DMS153 treated with DMSO at 0.1 percent for 48 hours (cell line): ENCODE results near the gene ZNF808.
"Not testable (repeated sequence)": the region's sequence is repeated elsewhere in the genome, so short reads cannot be mapped to it uniquely, and the experiment has no call there.

ENCODE experiments used
- DNase-seq: peaks from one replicate; lab custom pipeline; 2025; ENCODE audit not compliant: unreplicated experiment; lab: John Stamatoyannopoulos, UW

Gene ZNF808

GRCh38 chr19:52535771-52536447 lies 8.4 kb downstream of the ZNF808 start:
- DNase-seq, result no peak

GRCh38 chr19:52536448-52536800 lies 9.0 kb downstream of the ZNF808 start:
- no peak for DNase-seq

- DNase-seq, result not testable (repeated sequence)
Measured at GRCh38 chr19:52538815-52539214, 11.3 kb downstream of the ZNF808 start.

- not testable (repeated sequence) for DNase-seq
Measured at GRCh38 chr19:52541176-52541575, 13.7 kb downstream of the ZNF808 start.

GRCh38 chr19:52541608-52542007 lies 14.1 kb downstream of the ZNF808 start:
- no peak for DNase-seq

- not testable (repeated sequence) for DNase-seq
Measured at GRCh38 chr19:52542541-52542940, 15.1 kb downstream of the ZNF808 start.

- no peak for DNase-seq
Measured at GRCh38 chr19:52542984-52543664, 15.7 kb downstream of the ZNF808 start.

GRCh38 chr19:52554216-52554971 lies 26.9 kb downstream of the ZNF808 start:
- DNase-seq, result no peak

- DNase-seq, result no peak
Measured at GRCh38 chr19:52557231-52557995, 29.9 kb downstream of the ZNF808 start.

GRCh38 chr19:52558732-52559445 lies 31.4 kb downstream of the ZNF808 start:
- DNase-seq, result not testable (repeated sequence)

GRCh38 chr19:52561611-52562010 lies 34.1 kb downstream of the ZNF808 start:
- DNase-seq, result not testable (repeated sequence)

- DNase-seq, result no peak
Measured at GRCh38 chr19:52566121-52566520, 38.7 kb downstream of the ZNF808 start.

- DNase-seq, result no peak
Measured at GRCh38 chr19:52566588-52566987, 39.1 kb downstream of the ZNF808 start.

GRCh38 chr19:52567921-52568320 lies 40.5 kb downstream of the ZNF808 start:
- no peak for DNase-seq

GRCh38 chr19:52569638-52569999 lies 42.2 kb downstream of the ZNF808 start:
- DNase-seq, result peak; percentile 15

- DNase-seq, result peak; percentile 91
Measured at GRCh38 chr19:52570000-52570861, 42.8 kb downstream of the ZNF808 start, which contains the start of gene ZNF701. Gene ZNF701, plus strand, starts transcription at chr19:52570287. Its CDS starts 3,861 bp downstream, at chr19:52574148.

GRCh38 chr19:52584736-52585440 lies 57.4 kb downstream of the ZNF808 start:
- DNase-seq, result no peak

GRCh38 chr19:52585604-52586003 lies 58.1 kb downstream of the ZNF808 start:
- DNase-seq, result no peak

GRCh38 chr19:52590728-52591127 lies 63.3 kb downstream of the ZNF808 start:
- DNase-seq, result no peak
